Gastroesophageal sphincter (tissue), 4 donors: Measurements from ENCODE around the gene CEACAM16. TPM values are rescaled to one million over a fixed set of nuclear protein-coding genes. Genes with fewer than 3 reads are reported as not detected.

ENCODE experiments used
- ATAC-seq: fragments of 150-250 bp; one replicate; pipeline ENCODE4 v1.9.1; 2016; ENCODE audit warnings: mild to moderate bottlenecking, moderate library complexity
- H3K27ac ChIP-seq, 4 donors: fragments of 200-600 bp; sonication (generic) in 3 of 4; 1 replicate in 3 of 4; 2 replicates in 1 of 4; pipeline ENCODE4 v1.5.1; 2016 to 2019
- H3K27me3 ChIP-seq: fragments of 200-600 bp; sonication (generic); one replicate; pipeline ENCODE4 v1.5.1; 2019
- H3K36me3 ChIP-seq, 2 donors: fragments of 200-600 bp; sonication (generic); one replicate each; pipeline ENCODE4 v1.5.1; 2019; ENCODE audit warnings: control low read depth in 1 of 2
- H3K4me1 ChIP-seq, 3 donors: fragments of 200-600 bp; sonication (generic); 1 replicate in 2 of 3; 2 replicates in 1 of 3; pipeline ENCODE4 v1.5.1; 2016 to 2019; ENCODE audit warnings: control low read depth in 2 of 3
- H3K4me3 ChIP-seq, 2 donors: fragments of 200-600 bp; sonication (generic); one replicate each; pipeline ENCODE4 v1.5.1; 2019; ENCODE audit warnings: mild to moderate bottlenecking in 1 of 2, moderate library complexity in 1 of 2
- H3K9me3 ChIP-seq, 3 donors: fragments of 200-600 bp; sonication (generic); one replicate each; pipeline ENCODE4 v1.5.1; 2017 to 2019; ENCODE audit warnings: control low read depth in 2 of 3
- EP300 ChIP-seq: sonication (generic); formaldehyde crosslinking; IDR thresholded peaks from one replicate; pipeline ENCODE4 v1.6.1; 2017; ENCODE audit warnings: antibody characterized with exemption, mild to moderate bottlenecking
- POLR2A ChIP-seq, 2 donors: fragments of 450-650 bp; IDR thresholded peaks; one replicate each; pipeline ENCODE4 v1.6.1; 2017; ENCODE audit warnings: antibody characterized with exemption in 2 of 2, mild to moderate bottlenecking in 2 of 2, moderate library complexity in 1 of 2
- POLR2AphosphoS5 ChIP-seq: sonication (generic); formaldehyde crosslinking; IDR thresholded peaks from one replicate; pipeline ENCODE4 v1.6.1; 2017; ENCODE audit warnings: antibody characterized with exemption
- WGBS, 2 donors: methylation state at CpG; one replicate each; pipeline ENCODE4 v1.1.5; 2018; ENCODE audit warnings: low coverage in 1 of 2; 5-methylcytosine and 5-hydroxymethylcytosine counted together
- total RNA-seq, 4 donors: library from RNA; depleted of rRNA; stranded (reverse); fragments of >200 nt; gene quantifications; one replicate each; pipeline ENCODE4 v1.1.0, GENCODE V29; 2016
- TF ChIP-seq, protein P1 (sequence below), 4 experiments: fragments of 200-600 bp in 2 of 4; fragments of 450-650 bp in 2 of 4; sonication (generic) in 1 of 4; IDR thresholded peaks; one replicate each; pipeline ENCODE4 v1.5.1; 2017 to 2019; ENCODE audit warnings: antibody characterized with exemption in 4 of 4, mild to moderate bottlenecking in 2 of 4, moderate library complexity in 2 of 4

The CEACAM16 gene
- total RNA-seq, 4 donors from 2014 or later = not detected

DNA sequence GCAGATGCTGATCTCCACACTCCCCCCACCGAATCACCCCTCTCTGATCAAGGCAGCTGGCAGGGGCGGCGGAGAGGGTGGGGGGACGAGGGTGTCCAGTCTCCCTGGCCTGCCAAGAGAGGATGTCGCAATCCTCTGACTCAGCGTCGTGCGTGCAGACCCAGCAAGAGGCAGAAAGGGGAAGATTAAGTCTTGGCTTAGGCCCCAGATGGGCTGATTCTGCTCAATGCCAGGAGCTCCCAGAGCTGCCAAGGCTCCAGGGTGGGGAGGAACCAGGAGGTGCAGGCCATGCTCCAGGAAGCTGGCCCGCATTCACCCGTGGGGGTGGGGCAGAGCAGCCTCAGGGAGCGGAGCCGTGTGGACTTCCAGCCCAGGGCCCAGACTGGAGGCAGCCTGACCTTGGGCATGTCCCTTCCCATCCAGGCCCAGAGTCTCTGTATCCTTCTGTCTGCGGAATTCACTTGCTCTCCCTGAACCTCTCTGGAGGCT is 42.9 kb downstream of the CEACAM16 start:
- ATAC-seq = peak; percentile 99
- Histone ChIP-seq H3K4me3 (no peak overlapping the region), H3K36me3 (no peaks in the 10 kb centered on the region), H3K9me3 (no peaks in the 10 kb centered on the region), H3K27me3 (no peaks in the 10 kb centered on the region), H3K4me1 (peaks cover 5 to 77% (median 38%) of the 10 kb centered on the region in 3 donors), H3K27ac (peak overlapping the region; percentile 77 to 96 (median 92))
- TF ChIP-seq EP300 (no peak), POLR2A (IDR thresholded peaks at IDR 0.05) (no peak), POLR2AphosphoS5 (peak; percentile 99)
- TF ChIP-seq, protein P1, sequence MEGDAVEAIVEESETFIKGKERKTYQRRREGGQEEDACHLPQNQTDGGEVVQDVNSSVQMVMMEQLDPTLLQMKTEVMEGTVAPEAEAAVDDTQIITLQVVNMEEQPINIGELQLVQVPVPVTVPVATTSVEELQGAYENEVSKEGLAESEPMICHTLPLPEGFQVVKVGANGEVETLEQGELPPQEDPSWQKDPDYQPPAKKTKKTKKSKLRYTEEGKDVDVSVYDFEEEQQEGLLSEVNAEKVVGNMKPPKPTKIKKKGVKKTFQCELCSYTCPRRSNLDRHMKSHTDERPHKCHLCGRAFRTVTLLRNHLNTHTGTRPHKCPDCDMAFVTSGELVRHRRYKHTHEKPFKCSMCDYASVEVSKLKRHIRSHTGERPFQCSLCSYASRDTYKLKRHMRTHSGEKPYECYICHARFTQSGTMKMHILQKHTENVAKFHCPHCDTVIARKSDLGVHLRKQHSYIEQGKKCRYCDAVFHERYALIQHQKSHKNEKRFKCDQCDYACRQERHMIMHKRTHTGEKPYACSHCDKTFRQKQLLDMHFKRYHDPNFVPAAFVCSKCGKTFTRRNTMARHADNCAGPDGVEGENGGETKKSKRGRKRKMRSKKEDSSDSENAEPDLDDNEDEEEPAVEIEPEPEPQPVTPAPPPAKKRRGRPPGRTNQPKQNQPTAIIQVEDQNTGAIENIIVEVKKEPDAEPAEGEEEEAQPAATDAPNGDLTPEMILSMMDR (IDR thresholded peaks at IDR 0.05) = no peak
- 0% methylated on average over 4 to 5 of the region's 13 CpGs for WGBS, 2 donors

DNA sequence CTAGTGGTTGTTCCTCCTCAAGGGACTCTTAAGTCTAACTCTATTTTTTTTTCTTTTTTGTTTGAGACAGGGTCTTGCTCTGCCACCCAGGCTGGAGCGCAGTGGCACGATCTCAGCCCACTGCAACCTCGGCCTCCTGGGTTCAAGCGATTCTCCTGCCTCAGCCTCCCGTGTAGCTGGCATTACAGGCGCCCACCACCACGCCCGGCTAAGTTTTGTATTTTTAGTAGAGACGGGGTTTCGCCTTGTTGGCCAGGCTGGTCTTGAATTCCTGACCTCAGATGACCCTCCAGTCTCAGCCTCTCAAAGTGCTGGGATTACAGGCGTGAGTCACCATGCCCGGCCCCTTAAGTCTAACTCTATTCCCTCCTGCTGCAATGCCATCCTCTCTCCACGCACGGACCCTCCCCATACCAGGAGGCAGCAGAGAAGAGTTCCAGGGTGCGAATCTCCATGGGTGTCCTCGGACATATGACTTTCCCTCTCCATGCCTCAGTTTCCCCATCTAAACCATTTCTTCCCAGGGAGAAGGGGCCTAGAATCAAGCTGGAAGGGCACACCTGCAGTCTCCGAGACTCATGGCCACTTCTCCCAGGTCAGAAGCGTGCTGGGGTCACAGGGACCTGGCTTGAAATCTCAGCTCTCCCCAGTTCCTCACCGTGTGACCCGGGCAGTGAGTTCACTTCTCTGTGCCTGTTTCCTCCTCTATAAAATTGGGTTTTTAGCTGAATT is 43.5 kb downstream of the CEACAM16 start:
- H3K4me1 ChIP-seq = peaks cover 5 to 82% (median 40%) of the 10 kb centered on the region in 3 donors
- TF ChIP-seq POLR2AphosphoS5 = no peak
- TF ChIP-seq EP300 = no peak
- TF ChIP-seq, protein P1 (IDR thresholded peaks at IDR 0.05) = no peak
- no peak for TF ChIP-seq POLR2A (IDR thresholded peaks at IDR 0.05)
- WGBS, 2 donors = 33 to 49% methylated on average over 4 to 8 of the region's 20 CpGs
- ATAC-seq = no peak
- H3K27me3 ChIP-seq = no peaks in the 10 kb centered on the region
- no peaks in the 10 kb centered on the region for H3K9me3 ChIP-seq
- H3K4me3 ChIP-seq = no peak overlapping the region
- peak overlapping the region; percentile 74 to 96 (median 92) for H3K27ac ChIP-seq
- no peaks in the 10 kb centered on the region for H3K36me3 ChIP-seq

DNA sequence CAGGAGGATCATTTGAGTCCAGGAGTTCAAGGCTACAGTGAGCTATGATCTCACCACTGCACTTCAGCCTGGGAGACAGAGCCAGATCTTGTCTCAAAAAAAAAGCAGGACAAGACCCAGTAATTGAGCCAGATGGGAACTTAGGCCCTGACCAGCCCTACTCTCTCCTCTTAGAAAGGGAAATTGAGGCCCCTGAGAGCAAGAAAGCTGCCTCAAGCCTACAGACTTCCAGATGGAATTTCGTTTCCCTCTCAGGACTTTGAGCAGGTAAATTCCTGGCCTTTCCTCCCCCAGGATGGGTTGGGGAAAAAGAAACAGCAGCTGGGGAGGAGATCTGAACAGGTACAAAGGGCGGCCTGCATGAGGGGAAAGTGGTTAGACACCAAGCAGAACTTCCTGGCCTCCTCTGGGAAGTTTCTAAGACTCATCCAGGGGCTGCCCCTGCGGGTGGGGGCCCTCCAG is 46.0 kb downstream of the CEACAM16 start:
- Histone ChIP-seq H3K9me3 (no peaks in the 10 kb centered on the region), H3K27me3 (no peaks in the 10 kb centered on the region), H3K27ac (peak overlapping the region; percentile 88 to 92 (median 92)), H3K4me3 (no peak overlapping the region), H3K36me3 (no peaks in the 10 kb centered on the region), H3K4me1 (peaks cover 5 to 89% (median 50%) of the 10 kb centered on the region in 3 donors)
- 23% methylated on average over 2 of the region's 3 CpGs; no CpG with 5 or more reads in 1 of the 2 donors for WGBS, 2 donors
- ATAC-seq = no peak
- no peak for TF ChIP-seq POLR2AphosphoS5

DNA sequence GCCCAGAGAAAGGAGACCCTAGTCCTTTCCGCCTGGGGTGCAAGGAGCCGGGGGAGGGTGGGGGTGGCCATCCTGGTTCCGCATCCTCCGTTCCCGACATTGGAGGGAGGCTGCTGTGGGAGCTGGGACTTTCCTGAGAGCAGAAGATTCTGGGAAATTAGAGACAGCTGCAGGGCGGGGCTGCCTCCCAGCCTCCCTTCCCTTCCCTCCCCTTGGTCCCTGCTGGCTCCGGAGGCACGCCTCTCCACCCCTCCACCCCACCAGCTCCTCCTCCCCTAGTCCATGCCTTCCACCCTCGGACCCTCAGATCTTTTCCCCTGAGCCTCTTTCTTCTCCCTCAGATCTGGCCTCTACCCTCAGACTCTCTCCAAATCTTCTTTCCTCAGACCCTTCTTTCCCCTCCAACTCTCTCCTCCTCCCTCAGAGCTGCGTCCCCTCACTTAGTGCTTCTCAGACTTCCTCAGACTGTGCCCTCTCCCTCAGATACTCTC is 46.4 kb downstream of the CEACAM16 start:
- H3K9me3 ChIP-seq = no peaks in the 10 kb centered on the region
- peaks cover 5 to 91% (median 55%) of the 10 kb centered on the region in 3 donors for H3K4me1 ChIP-seq
- peak; percentile 24 for ATAC-seq
- peak; percentile 81 for TF ChIP-seq POLR2AphosphoS5
- TF ChIP-seq, protein P1 (IDR thresholded peaks at IDR 0.05) = no peak
- peak overlapping the region; percentile 88 to 92 (median 92) for H3K27ac ChIP-seq
- peaks cover 0 to 2% of the 10 kb centered on the region in 2 donors for H3K36me3 ChIP-seq
- WGBS, 2 donors = 6 to 21% methylated on average over 5 to 8 of the region's 10 CpGs
- H3K27me3 ChIP-seq = no peaks in the 10 kb centered on the region
- no peak overlapping the region for H3K4me3 ChIP-seq

DNA sequence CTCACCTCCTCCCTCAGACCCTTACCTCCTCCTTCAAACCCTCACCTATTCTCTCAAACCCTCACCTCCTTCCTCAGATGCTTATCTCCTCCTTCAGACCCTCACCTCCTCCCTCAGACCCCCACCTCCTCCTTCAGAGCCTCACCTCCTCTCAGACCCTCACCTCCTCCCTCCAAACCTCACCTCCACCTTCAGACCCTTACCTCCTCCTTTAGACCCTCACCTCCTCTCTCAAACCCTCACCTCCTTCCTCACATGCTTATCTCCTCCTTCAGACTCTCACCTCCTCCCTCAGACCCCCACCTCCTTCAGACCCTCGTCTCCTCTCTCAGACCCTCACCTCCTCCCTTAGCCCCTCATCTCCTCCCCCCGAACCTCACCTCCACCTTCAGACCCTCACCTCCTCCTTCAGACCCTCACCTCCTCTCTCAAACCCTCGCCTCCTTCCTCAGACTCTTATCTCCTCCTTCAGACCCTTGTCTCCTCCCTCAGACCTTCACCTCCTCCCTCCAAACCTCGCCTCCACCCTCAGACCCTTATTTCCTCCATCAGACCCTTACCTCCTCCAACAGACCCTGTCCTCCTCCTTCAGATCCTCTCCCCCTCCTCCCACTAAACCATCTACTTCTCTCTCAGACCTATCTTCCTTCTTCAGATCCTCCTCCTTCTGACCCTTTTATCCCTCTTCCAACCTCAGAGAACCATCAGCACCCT is 47.1 kb downstream of the CEACAM16 start:
- TF ChIP-seq POLR2A (IDR thresholded peaks at IDR 0.05) (no peak), EP300 (no peak), POLR2AphosphoS5 (no peak)
- TF ChIP-seq, protein P1 (IDR thresholded peaks at IDR 0.05) = no peak
- peak overlapping the region; percentile 88 to 92 (median 92) for H3K27ac ChIP-seq
- H3K4me1 ChIP-seq = peaks cover 5 to 91% (median 55%) of the 10 kb centered on the region in 3 donors
- no peak for ATAC-seq
- no peaks in the 10 kb centered on the region for H3K27me3 ChIP-seq
- WGBS, 2 donors = 82 to 88% methylated on average over 4 of the region's 4 CpGs
- H3K4me3 ChIP-seq = no peak overlapping the region
- peaks cover 0 to 8% of the 10 kb centered on the region in 2 donors for H3K36me3 ChIP-seq
- no peaks in the 10 kb centered on the region for H3K9me3 ChIP-seq
